ENCODE measurements around the gene AFG1L. TPM values are rescaled to one million over a fixed set of nuclear protein-coding genes. Genes with fewer than 3 reads are reported as not detected.
"Not testable (repeated sequence)": the region's sequence is repeated elsewhere in the genome, so short reads cannot be mapped to it uniquely, and the experiment has no call there.

Gene AFG1L
- total RNA-seq, 2 donors from 2014 or later, result 4.6 to 5.0 TPM

DNA sequence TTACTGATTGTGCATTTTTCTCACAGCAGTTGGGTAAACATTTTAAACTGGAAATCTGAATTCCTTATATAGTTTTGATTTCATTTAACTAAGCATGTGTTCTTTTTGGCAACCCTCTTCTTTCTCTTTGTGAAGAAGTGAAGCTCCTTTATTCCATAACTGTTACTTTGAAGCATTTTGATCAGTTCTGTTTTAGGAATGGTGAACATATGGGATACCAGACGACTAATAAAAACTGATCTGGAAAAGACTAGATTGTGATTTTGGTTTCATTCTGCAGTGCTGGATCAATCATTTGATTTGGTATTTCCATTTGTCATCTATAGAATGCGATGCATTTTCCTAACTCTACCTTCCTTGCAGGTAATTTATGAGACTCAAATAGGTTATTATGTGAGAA is 9.8 kb downstream of the AFG1L start:
- no peaks in the 10 kb centered on the region for H3K36me3 Mint-ChIP-seq
- no peaks in the 10 kb centered on the region for H3K4me1 Mint-ChIP-seq (ENCODE audit: low read depth in 2 of 2)
- ATAC-seq (no peak), DNase-seq (ENCODE audit: low spot score) (no peak)
- no peak overlapping the region for H3K27ac Mint-ChIP-seq
- no peaks in the 10 kb centered on the region for H3K9me3 Mint-ChIP-seq
- H3K27me3 Mint-ChIP-seq, result no peaks in the 10 kb centered on the region
- no peak overlapping the region for H3K4me3 Mint-ChIP-seq

DNA sequence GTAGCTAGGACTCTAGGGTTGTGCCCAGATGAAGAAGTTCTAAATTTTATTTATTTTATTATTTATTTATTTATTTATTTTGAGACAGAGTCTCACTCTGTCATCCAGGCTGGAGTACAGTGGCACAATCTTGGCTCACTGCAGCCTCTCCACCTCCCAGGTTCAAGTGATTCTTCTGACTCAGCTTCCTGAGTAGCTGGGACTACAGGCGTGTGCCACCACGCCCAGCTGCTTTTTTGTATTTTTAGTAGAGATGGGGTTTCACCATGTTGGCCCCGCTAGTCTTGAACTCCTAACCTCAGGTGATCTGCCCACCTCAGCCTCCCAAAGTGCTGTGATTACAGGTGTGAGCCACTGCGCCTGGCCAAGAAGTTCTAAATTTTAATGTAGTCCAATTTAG is 13.8 kb downstream of the AFG1L start:
- not testable (repeated sequence) for H3K4me3 Mint-ChIP-seq; H3K4me1 Mint-ChIP-seq (ENCODE audit: low read depth in 2 of 2); ATAC-seq; H3K27ac Mint-ChIP-seq; DNase-seq (ENCODE audit: low spot score); H3K36me3 Mint-ChIP-seq; H3K9me3 Mint-ChIP-seq; H3K27me3 Mint-ChIP-seq

DNA sequence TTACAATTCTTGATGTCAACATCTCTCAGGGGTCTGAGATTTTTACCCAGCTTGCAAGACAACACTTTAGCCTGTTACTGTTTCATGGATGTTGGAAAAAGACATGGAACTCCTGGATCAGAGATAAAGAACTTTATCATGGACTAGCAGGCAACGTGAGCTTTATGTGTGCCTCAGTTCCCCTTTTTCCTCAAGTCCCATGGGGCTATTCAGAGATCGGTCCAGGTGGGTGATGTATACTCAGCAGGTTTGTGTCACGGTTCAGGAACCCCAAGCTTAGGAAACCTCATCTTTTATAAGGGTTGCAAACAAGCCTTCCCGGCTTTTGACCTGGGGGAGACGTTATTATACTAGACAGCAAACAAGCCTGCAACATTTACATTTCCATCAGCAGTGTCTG is 15.0 kb downstream of the AFG1L start:
- no peak for DNase-seq (ENCODE audit: low spot score)
- H3K9me3 Mint-ChIP-seq, result no peaks in the 10 kb centered on the region
- H3K27ac Mint-ChIP-seq, result no peak overlapping the region
- H3K27me3 Mint-ChIP-seq, result no peaks in the 10 kb centered on the region
- no peak overlapping the region for H3K4me3 Mint-ChIP-seq
- no peaks in the 10 kb centered on the region for H3K36me3 Mint-ChIP-seq
- no peak for ATAC-seq
- no peaks in the 10 kb centered on the region for H3K4me1 Mint-ChIP-seq (ENCODE audit: low read depth in 2 of 2)

DNA sequence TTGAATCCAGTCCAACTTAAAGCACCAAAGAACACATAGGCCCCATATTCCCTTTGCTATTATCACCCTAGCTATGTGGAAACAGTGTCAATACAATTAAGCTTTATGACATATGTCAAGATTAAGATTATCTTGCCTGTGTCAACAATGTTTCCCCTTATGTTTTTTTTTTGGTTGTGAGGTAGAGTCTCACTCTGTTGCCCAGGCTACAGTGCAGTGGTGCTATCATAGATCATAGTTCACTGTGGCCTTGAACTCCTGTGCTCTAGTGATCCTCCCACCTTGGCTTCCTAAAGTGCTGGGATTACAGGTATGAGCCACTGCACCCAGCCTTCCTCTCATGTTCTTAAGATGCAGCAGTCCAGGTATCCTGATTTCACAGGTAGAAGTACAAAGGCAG is 17.8 kb downstream of the AFG1L start:
- no peak overlapping the region for H3K27ac Mint-ChIP-seq
- no peak overlapping the region for H3K4me3 Mint-ChIP-seq
- H3K9me3 Mint-ChIP-seq, result no peaks in the 10 kb centered on the region
- H3K36me3 Mint-ChIP-seq, result no peaks in the 10 kb centered on the region
- no peaks in the 10 kb centered on the region for H3K27me3 Mint-ChIP-seq
- ATAC-seq (no peak), DNase-seq (ENCODE audit: low spot score) (no peak)
- H3K4me1 Mint-ChIP-seq (ENCODE audit: low read depth in 2 of 2), result peaks cover 0 to 3% of the 10 kb centered on the region in 2 donors

DNA sequence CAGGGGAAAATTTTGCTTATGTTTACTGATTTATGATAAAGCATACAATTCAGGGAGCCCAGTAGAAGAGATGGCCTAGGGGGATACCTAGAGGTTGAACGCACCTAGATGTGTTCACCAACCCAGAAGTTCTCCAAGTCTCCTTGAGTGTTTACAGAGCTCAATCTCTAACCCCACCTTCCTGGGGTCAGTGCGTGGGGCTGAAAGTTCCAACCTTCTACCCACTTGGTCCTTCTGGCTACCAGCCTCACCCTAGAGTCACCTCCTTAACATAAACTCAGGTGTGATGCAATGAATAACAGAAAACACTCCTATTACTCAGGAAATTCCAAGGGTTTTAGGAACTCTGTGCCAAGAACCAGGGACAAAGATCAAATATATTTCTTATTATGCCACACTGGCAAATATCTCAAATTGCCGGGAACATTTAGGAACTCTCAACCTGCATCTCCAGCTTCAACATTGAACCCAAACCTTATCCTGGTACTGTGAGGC is 26.4 kb downstream of the AFG1L start:
- Mint-ChIP-seq H3K36me3 (no peaks in the 10 kb centered on the region), H3K27ac (no peak overlapping the region), H3K4me1 (ENCODE audit: low read depth in 2 of 2) (peaks cover 0 to 2% of the 10 kb centered on the region in 2 donors), H3K4me3 (no peak overlapping the region), H3K27me3 (no peaks in the 10 kb centered on the region), H3K9me3 (no peaks in the 10 kb centered on the region)
- ATAC-seq (no peak), DNase-seq (ENCODE audit: low spot score) (no peak)

DNA sequence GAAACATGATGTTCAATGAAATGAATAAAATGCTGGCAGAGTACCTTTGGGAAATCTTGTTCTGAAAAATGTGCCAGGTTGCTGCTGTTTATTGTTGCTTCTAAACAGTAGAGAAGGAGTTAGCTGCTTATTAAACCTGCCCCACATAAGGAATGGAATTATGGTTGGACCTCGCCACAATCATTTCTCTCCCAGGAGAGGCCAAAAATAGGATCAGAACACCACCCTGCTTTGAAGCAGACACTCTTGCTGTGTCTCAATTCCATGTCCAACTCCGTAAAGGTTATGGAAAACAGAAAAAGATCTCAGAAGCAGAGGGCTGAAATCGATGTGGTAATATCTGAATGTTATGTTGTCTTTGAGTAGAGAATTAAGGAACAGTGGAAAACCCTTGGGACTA is 27.9 kb downstream of the AFG1L start:
- no peak overlapping the region for H3K27ac Mint-ChIP-seq
- H3K9me3 Mint-ChIP-seq, result no peaks in the 10 kb centered on the region
- no peak for DNase-seq (ENCODE audit: low spot score)
- H3K36me3 Mint-ChIP-seq, result no peaks in the 10 kb centered on the region
- no peak overlapping the region for H3K4me3 Mint-ChIP-seq
- no peaks in the 10 kb centered on the region for H3K27me3 Mint-ChIP-seq
- ATAC-seq, result no peak
- peaks cover 0 to 2% of the 10 kb centered on the region in 2 donors for H3K4me1 Mint-ChIP-seq (ENCODE audit: low read depth in 2 of 2)

DNA sequence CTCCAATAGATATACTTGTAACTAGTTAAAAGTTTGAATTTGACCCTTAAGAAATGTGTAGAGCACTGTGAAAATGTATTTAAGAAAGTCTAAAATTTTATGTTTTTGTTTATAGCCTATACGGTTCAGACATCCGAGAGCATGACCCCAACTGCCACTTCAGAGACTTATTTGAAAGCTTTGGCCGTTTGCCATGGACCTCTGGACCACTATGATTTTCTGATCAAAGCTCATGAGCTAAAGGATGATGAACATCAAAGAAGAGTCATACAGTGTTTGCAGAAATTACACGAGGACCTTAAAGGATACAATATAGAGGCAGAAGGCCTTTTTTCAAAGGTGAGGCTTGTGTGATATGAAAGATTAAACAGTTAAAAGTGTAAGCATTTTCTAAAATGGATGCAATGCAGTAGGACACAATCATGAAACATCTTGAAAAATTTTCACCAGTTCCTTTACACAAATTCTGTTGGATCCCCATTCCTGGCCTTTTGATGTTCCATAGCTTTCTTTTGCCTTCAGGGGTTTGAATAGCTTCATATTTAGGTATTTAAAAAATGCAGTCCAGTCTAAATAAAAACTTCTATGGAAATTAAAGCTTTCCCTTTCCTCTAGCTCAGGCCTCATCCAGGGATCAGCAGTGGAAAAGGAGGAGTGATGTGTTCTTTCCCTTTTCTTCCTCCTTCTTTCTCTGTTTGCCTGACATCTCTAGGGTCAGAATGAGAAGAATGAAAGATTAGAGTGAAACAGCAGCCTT is 29.0 kb downstream of the AFG1L start:
- H3K4me3 Mint-ChIP-seq, result no peak overlapping the region
- DNase-seq (ENCODE audit: low spot score) (no peak), ATAC-seq (no peak)
- no peak overlapping the region for H3K27ac Mint-ChIP-seq
- no peaks in the 10 kb centered on the region for H3K9me3 Mint-ChIP-seq
- no peaks in the 10 kb centered on the region for H3K4me1 Mint-ChIP-seq (ENCODE audit: low read depth in 2 of 2)
- H3K36me3 Mint-ChIP-seq, result no peaks in the 10 kb centered on the region
- no peaks in the 10 kb centered on the region for H3K27me3 Mint-ChIP-seq

DNA sequence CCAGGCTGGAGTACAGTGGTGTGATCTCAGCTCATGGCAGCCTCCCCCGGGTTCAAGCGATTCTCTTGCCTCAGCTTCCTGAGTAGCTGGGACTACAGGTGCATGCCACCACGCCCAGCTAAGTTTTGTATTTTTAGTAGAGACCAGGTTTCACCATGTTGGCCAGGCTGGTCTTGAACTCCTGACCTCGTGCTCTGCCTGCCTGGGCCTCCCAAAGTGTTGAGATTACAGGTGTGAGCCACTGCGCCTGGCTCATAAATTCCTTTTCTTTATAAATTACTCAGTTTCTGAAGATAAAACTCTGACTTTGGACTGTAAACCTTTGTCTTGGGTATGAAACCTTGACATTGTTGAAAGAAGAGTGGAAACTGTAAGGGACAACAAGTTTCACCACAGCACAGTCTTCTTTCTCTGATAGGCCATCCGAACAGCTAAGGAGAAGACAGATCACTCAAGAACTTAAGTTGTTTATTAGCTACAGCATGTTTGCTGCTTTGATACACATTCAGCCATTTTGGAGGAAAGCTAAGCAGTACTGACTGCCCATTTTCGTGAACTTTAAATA is 35.4 kb downstream of the AFG1L start:
- not testable (repeated sequence) for H3K9me3 Mint-ChIP-seq; H3K4me1 Mint-ChIP-seq (ENCODE audit: low read depth in 2 of 2); H3K36me3 Mint-ChIP-seq; H3K27ac Mint-ChIP-seq; ATAC-seq; DNase-seq (ENCODE audit: low spot score); H3K27me3 Mint-ChIP-seq; H3K4me3 Mint-ChIP-seq

DNA sequence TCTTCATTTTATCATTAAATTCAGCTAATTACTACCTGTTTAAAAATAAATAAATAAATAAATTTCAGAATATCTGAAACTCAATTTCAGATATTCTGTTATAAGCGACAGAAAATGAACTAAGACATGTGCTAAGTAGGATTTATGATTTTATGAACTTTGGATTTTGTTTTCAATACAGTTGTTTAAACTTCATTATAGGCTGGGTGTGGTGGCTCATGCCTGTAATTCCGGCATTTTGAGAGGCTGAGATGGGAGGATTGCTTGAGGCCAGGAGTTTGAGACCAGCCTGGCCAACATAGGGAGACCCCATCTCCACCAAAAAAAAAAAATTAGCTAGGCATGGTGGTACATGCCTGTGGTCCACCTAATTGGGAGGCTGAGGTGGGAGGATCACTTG is 36.0 kb downstream of the AFG1L start:
- no peak for DNase-seq (ENCODE audit: low spot score)
- no peaks in the 10 kb centered on the region for H3K27me3 Mint-ChIP-seq
- no peak for ATAC-seq
- H3K4me3 Mint-ChIP-seq, result no peak overlapping the region
- H3K36me3 Mint-ChIP-seq, result no peaks in the 10 kb centered on the region
- no peaks in the 10 kb centered on the region for H3K9me3 Mint-ChIP-seq
- H3K4me1 Mint-ChIP-seq (ENCODE audit: low read depth in 2 of 2), result no peaks in the 10 kb centered on the region
- no peak overlapping the region for H3K27ac Mint-ChIP-seq

DNA sequence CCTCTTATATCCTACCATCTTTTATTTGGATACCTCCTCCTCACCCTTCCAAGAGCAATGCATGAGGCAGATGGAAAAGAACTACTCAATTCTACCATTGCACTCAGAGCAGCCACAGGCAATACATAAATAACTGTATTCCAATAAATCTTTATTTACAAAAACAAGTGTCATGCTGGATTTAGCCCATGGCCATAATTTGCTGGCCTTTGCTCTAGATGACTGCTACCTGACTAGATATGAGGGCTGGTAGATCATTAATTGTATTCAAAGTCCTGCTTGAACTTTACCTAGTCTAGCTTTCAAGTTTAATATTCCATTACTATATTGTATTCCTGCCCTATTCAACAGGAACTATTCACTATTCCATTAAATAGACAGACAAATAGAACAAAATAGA is 37.1 kb downstream of the AFG1L start:
- no peaks in the 10 kb centered on the region for H3K27me3 Mint-ChIP-seq
- no peak overlapping the region for H3K4me3 Mint-ChIP-seq
- no peak for ATAC-seq
- H3K27ac Mint-ChIP-seq, result no peak overlapping the region
- H3K36me3 Mint-ChIP-seq, result no peaks in the 10 kb centered on the region
- DNase-seq (ENCODE audit: low spot score), result no peak
- H3K4me1 Mint-ChIP-seq (ENCODE audit: low read depth in 2 of 2), result no peaks in the 10 kb centered on the region
- no peaks in the 10 kb centered on the region for H3K9me3 Mint-ChIP-seq

DNA sequence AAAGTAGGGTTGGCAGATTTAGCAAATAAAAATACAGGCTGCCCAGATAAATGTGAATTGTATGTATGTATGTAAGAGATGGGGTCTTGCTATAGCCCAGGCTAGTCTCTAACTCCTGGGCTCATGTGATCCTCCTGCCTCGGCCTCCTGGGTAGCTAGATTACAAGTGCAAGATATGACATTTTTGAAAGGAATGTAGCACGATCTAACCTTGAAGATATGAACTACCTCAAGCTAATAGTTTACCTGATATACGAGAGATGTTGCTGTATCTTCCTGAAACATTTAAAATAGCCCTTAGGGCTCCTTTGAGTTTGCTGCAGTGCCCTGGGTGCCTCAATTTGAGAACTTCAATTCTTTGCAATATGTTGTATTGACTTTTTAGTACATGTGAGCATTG is 42.1 kb downstream of the AFG1L start:
- Mint-ChIP-seq H3K27ac (no peak overlapping the region), H3K4me1 (ENCODE audit: low read depth in 2 of 2) (no peaks in the 10 kb centered on the region), H3K27me3 (no peaks in the 10 kb centered on the region), H3K9me3 (no peaks in the 10 kb centered on the region), H3K36me3 (no peaks in the 10 kb centered on the region), H3K4me3 (no peak overlapping the region)
- DNase-seq (ENCODE audit: low spot score) (no peak), ATAC-seq (no peak)

DNA sequence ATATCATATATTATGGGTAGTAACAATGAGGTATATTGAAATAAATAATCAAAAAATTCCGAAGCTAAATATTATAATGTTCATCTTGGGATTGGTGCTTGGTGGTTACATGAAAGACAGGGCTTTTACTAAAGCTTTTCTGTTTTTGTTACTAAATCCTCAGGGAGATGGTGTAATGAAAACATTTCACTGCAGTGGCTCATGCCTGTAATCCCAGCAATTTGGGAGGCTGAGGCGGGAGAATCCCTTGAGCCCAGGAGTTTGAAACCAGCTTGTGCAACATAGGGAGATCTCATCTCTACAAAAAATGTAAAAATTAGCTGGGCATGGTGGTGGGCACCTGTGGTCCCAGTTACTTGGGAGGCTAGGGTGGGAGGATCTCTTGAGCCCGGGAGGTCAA is 42.9 kb downstream of the AFG1L start:
- no peaks in the 10 kb centered on the region for H3K4me1 Mint-ChIP-seq (ENCODE audit: low read depth in 2 of 2)

DNA sequence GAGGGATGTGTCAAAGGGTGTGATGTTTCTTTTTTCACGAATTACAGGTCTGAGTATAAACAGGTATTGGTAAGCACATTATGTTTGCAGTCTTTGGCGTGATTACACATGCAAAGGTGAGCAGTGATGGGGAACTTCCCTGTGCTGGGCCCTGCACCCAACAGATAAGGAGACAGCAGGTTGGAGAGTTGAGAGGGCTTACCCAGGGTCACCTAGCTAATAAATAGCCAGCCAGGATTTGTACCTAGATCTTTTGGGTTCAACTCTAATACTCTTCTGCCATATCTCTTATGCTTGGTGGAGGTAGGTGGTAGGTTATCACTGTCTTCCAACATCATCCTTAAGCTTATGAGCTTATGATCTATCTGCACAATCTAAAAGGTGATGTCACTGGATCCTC is 46.5 kb downstream of the AFG1L start:
- ATAC-seq (no peak), DNase-seq (ENCODE audit: low spot score) (no peak)
- Mint-ChIP-seq H3K36me3 (no peaks in the 10 kb centered on the region), H3K27me3 (no peaks in the 10 kb centered on the region), H3K4me3 (no peak overlapping the region), H3K4me1 (ENCODE audit: low read depth in 2 of 2) (no peaks in the 10 kb centered on the region), H3K9me3 (no peaks in the 10 kb centered on the region), H3K27ac (no peak overlapping the region)

More for the DNA sequence above, 42.9 kb downstream of the AFG1L start:
- no peak overlapping the region for H3K4me3 Mint-ChIP-seq
- ATAC-seq, result no peak
- no peak overlapping the region for H3K27ac Mint-ChIP-seq
- DNase-seq (ENCODE audit: low spot score), result no peak
- no peaks in the 10 kb centered on the region for H3K9me3 Mint-ChIP-seq
- H3K27me3 Mint-ChIP-seq, result no peaks in the 10 kb centered on the region
- no peaks in the 10 kb centered on the region for H3K36me3 Mint-ChIP-seq

DNA sequence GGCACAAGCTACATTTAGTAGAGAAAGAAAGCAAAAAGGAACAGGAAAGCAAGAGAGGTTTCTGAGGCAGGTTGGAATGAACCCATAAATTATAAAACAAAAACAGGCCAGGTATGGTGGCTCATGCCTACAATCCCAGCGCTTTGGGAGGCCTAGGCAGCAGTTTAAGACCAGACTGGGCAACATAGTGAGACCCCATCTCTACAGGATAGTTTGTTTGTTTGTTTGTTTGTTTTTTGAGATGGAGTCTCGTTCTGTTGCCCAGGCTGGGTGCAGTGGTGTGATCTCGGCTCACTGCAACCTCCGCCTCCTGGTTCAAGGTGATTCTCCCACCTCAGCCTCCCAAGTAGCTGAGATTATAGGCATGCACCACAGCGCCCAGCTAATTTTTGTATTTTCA is 49.0 kb downstream of the AFG1L start:
- DNase-seq (ENCODE audit: low spot score) (no peak), ATAC-seq (no peak)
- Mint-ChIP-seq H3K36me3 (no peaks in the 10 kb centered on the region), H3K9me3 (no peaks in the 10 kb centered on the region), H3K4me3 (no peak overlapping the region), H3K27ac (no peak overlapping the region), H3K4me1 (ENCODE audit: low read depth in 2 of 2) (peaks cover 4 to 7% of the 10 kb centered on the region in 2 donors), H3K27me3 (no peaks in the 10 kb centered on the region)
